ENCODE measurements around the gene ZHX3.

Gene ZHX3

DNA sequence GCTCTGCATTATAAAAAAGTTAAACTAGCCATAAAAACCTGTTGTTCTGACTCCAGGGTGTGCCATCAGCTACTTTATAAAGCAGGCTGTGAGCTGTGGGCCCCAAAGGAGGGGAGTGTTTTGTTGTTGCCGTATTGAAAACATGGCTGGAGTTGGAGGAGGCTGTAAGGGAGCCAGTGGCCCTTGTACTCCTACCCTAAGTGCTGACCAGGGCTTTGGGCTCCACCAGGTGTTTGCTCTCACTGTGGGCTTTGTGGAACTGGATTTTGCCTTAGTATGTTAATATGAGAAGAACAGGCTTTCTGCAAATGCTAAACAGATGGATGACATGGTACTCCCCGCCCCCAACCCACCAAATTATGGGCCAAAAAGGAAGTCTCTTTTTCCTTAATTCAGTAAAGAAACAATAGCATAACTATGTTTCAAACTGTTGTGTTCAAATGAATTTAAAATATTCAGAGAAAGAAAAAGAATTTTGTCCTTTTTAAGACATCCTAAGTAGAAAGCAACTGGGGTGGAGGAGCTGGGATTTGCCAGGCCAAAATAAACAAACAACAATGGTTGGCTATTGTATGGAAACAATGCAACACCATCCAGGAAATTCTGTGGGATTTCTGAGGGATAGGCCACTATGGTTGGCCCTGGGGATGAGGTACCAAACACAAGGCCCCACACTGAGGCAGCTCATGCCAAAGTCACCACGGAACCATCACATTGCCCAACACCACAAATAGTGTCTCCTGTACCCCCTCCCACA, 116.9 kb downstream of the ZHX3 start:
- DNase-seq = no peak
- Histone ChIP-seq H4K8ac (ENCODE audit: low read depth, low read length) (no peak overlapping the region), H2BK15ac (replicated peaks; ENCODE audit: low read depth) (no peak overlapping the region), H3K4ac (ENCODE audit: low read depth, low read length) (no peak overlapping the region), H3K27me3 (ENCODE audit: insufficient read depth, low read length, poor library complexity) (no peaks in the 10 kb centered on the region), H2BK120ac (ENCODE audit: low read depth, low read length) (no peak overlapping the region), H3K9ac (ENCODE audit: low read length) (no peak overlapping the region), H4K5ac (ENCODE audit: low read length) (no peak overlapping the region), H3K18ac (ENCODE audit: low read length) (no peak overlapping the region), H3K79me1 (ENCODE audit: low read length) (no peaks in the 10 kb centered on the region), H3K4me1 (ENCODE audit: control insufficient read depth, low read depth, low read length) (no peaks in the 10 kb centered on the region), H3K27ac (ENCODE audit: low read depth, low read length) (no peak overlapping the region), H3K79me2 (ENCODE audit: control insufficient read depth, insufficient read depth, low read length) (no peaks in the 10 kb centered on the region), H3K36me3 (ENCODE audit: control insufficient read depth, insufficient read depth, low read length) (no peaks in the 10 kb centered on the region), H2BK5ac (ENCODE audit: low read length) (no peak overlapping the region), H3K4me3 (ENCODE audit: low read length) (no peak overlapping the region), H3K23ac (ENCODE audit: low read length) (no peak overlapping the region), H3K56ac (ENCODE audit: low read length) (no peak overlapping the region), H3K4me2 (ENCODE audit: low read length) (no peak overlapping the region), H2AK5ac (ENCODE audit: low read length) (no peak overlapping the region)
- no CpG with 5 or more reads among the region's 3 CpGs for WGBS (ENCODE audit: extremely low coverage, insufficient coverage, low lambda C conversion rate)

DNA sequence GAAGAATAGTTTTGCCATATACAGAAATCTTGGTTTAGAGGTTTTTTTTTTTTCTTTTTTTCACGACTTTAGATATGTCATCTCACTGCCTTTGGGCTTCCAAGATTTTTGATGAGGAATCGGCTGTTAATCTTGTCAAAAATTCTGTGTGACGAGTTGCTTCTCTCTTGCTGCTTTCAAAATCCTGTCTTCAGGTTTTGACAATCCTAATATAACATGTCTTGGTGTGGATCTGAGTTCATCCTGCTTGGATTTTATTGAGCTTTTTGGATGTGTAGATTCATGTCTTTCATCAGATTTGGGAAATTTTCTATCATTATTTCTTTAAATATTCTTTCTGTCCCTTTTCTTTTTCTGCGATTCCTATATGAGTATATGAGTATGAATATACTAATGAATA, 119.1 kb downstream of the ZHX3 start:
- DNase-seq = no peak
- Histone ChIP-seq H3K4me1 (ENCODE audit: control insufficient read depth, low read depth, low read length) (no peaks in the 10 kb centered on the region), H3K56ac (ENCODE audit: low read length) (no peak overlapping the region), H2BK15ac (replicated peaks; ENCODE audit: low read depth) (no peak overlapping the region), H2BK120ac (ENCODE audit: low read depth, low read length) (no peak overlapping the region), H3K79me1 (ENCODE audit: low read length) (no peaks in the 10 kb centered on the region), H3K23ac (ENCODE audit: low read length) (no peak overlapping the region), H3K36me3 (ENCODE audit: control insufficient read depth, insufficient read depth, low read length) (no peaks in the 10 kb centered on the region), H3K27me3 (ENCODE audit: insufficient read depth, low read length, poor library complexity) (no peaks in the 10 kb centered on the region), H3K79me2 (ENCODE audit: control insufficient read depth, insufficient read depth, low read length) (no peaks in the 10 kb centered on the region), H3K4ac (ENCODE audit: low read depth, low read length) (no peak overlapping the region), H2AK5ac (ENCODE audit: low read length) (no peak overlapping the region), H3K18ac (ENCODE audit: low read length) (no peak overlapping the region), H3K4me3 (ENCODE audit: low read length) (no peak overlapping the region), H3K27ac (ENCODE audit: low read depth, low read length) (no peak overlapping the region), H3K4me2 (ENCODE audit: low read length) (no peak overlapping the region), H2BK5ac (ENCODE audit: low read length) (no peak overlapping the region), H4K8ac (ENCODE audit: low read depth, low read length) (no peak overlapping the region), H4K5ac (ENCODE audit: low read length) (no peak overlapping the region), H3K9ac (ENCODE audit: low read length) (no peak overlapping the region)
- no CpG with 5 or more reads among the region's 4 CpGs for WGBS (ENCODE audit: extremely low coverage, insufficient coverage, low lambda C conversion rate)

GRCh38 chr20:41196653-41197225, 120.8 kb downstream of the ZHX3 start:
- Histone ChIP-seq H3K79me1 (ENCODE audit: low read length) (no peaks in the 10 kb centered on the region), H3K4me1 (ENCODE audit: control insufficient read depth, low read depth, low read length) (no peaks in the 10 kb centered on the region)
- no CpG with 5 or more reads among the region's 1 CpG for WGBS (ENCODE audit: extremely low coverage, insufficient coverage, low lambda C conversion rate)

GRCh38 chr20:41192575-41192974, 125.0 kb downstream of the ZHX3 start:
- Histone ChIP-seq H3K79me1 (ENCODE audit: low read length) (no peaks in the 10 kb centered on the region), H3K4me1 (ENCODE audit: control insufficient read depth, low read depth, low read length) (no peaks in the 10 kb centered on the region), H3K27ac (ENCODE audit: low read depth, low read length) (no peak overlapping the region), H3K56ac (ENCODE audit: low read length) (no peak overlapping the region), H2BK15ac (replicated peaks; ENCODE audit: low read depth) (no peak overlapping the region), H3K23ac (ENCODE audit: low read length) (no peak overlapping the region), H2BK5ac (ENCODE audit: low read length) (no peak overlapping the region), H3K79me2 (ENCODE audit: control insufficient read depth, insufficient read depth, low read length) (no peaks in the 10 kb centered on the region), H2BK120ac (ENCODE audit: low read depth, low read length) (no peak overlapping the region), H3K4me3 (ENCODE audit: low read length) (no peak overlapping the region), H3K27me3 (ENCODE audit: insufficient read depth, low read length, poor library complexity) (no peaks in the 10 kb centered on the region), H3K4me2 (ENCODE audit: low read length) (no peak overlapping the region), H3K18ac (ENCODE audit: low read length) (no peak overlapping the region), H3K36me3 (ENCODE audit: control insufficient read depth, insufficient read depth, low read length) (no peaks in the 10 kb centered on the region), H3K9ac (ENCODE audit: low read length) (no peak overlapping the region), H2AK5ac (ENCODE audit: low read length) (no peak overlapping the region), H3K4ac (ENCODE audit: low read depth, low read length) (no peak overlapping the region), H4K5ac (ENCODE audit: low read length) (no peak overlapping the region), H4K8ac (ENCODE audit: low read depth, low read length) (no peak overlapping the region)
- DNase-seq = no peak
- WGBS (ENCODE audit: extremely low coverage, insufficient coverage, low lambda C conversion rate) = no CpG with 5 or more reads among the region's 3 CpGs

More at GRCh38 chr20:41196653-41197225, 120.8 kb downstream of the ZHX3 start:
- Histone ChIP-seq H2BK5ac (ENCODE audit: low read length) (no peak overlapping the region), H3K79me2 (ENCODE audit: control insufficient read depth, insufficient read depth, low read length) (no peaks in the 10 kb centered on the region), H3K23ac (ENCODE audit: low read length) (no peak overlapping the region), H3K4me2 (ENCODE audit: low read length) (no peak overlapping the region), H3K56ac (ENCODE audit: low read length) (no peak overlapping the region), H4K8ac (ENCODE audit: low read depth, low read length) (no peak overlapping the region), H3K9ac (ENCODE audit: low read length) (no peak overlapping the region), H3K27me3 (ENCODE audit: insufficient read depth, low read length, poor library complexity) (no peaks in the 10 kb centered on the region), H3K36me3 (ENCODE audit: control insufficient read depth, insufficient read depth, low read length) (no peaks in the 10 kb centered on the region), H3K27ac (ENCODE audit: low read depth, low read length) (no peak overlapping the region), H3K4me3 (ENCODE audit: low read length) (no peak overlapping the region), H3K18ac (ENCODE audit: low read length) (no peak overlapping the region), H2BK15ac (replicated peaks; ENCODE audit: low read depth) (no peak overlapping the region), H2BK120ac (ENCODE audit: low read depth, low read length) (no peak overlapping the region), H4K5ac (ENCODE audit: low read length) (no peak overlapping the region), H2AK5ac (ENCODE audit: low read length) (no peak overlapping the region), H3K4ac (ENCODE audit: low read depth, low read length) (no peak overlapping the region)
- no peak for DNase-seq

DNA sequence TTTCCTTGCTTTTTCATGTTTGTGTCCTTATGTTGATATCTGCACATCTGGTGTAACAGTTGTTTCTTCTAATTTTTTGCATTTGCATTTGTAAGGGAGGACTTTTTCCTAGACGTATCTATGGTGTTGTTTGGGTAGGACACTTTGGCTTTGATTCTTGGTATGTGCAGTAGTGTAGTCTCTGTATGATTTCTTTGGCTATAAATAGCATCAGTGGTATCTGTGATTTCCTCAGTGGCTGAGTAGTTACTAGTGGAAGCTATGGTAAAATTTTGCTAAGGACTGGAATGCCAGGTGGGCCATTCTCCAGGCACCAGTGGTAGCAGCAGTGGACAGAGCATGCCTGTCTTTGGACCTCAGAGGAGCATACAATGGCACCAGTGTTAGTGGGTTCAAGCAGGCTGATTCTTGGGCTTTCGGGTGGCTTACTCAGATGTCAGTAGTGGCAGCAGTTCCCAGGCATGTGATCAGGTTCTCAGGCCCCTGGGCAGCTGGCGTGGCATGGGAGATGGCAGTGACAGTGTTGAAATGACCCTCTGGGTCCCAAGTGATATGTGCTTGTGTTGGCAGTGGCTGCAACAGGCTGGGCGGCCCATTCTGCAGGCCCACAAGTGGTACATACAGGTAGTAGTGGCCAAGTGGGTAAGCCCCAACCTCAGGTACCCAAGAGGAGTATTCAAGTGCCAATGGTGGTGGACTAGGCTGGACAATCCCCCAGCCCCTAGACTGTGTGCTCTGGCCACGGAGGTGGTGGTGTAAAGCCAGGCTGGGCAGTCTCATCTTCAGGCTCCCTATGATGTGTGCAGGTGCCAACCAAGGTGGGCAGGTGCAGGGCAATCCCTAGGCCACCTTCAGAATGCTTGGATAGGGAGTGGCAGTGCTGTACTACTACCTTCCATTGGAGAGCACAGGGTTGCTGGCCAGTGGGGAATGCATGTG, 125.7 kb downstream of the ZHX3 start:
- Histone ChIP-seq H2BK120ac (ENCODE audit: low read depth, low read length) (no peak overlapping the region), H4K8ac (ENCODE audit: low read depth, low read length) (no peak overlapping the region)
- WGBS (ENCODE audit: extremely low coverage, insufficient coverage, low lambda C conversion rate) = no CpG with 5 or more reads among the region's 5 CpGs

More for the DNA sequence above, 125.7 kb downstream of the ZHX3 start:
- H3K56ac ChIP-seq (ENCODE audit: low read length) = no peak overlapping the region
- H3K79me2 ChIP-seq (ENCODE audit: control insufficient read depth, insufficient read depth, low read length) = no peaks in the 10 kb centered on the region
- no peak overlapping the region for H3K18ac ChIP-seq (ENCODE audit: low read length)
- H3K4ac ChIP-seq (ENCODE audit: low read depth, low read length) = no peak overlapping the region
- H3K27ac ChIP-seq (ENCODE audit: low read depth, low read length) = no peak overlapping the region
- no peak overlapping the region for H3K4me2 ChIP-seq (ENCODE audit: low read length)
- no peak overlapping the region for H3K4me3 ChIP-seq (ENCODE audit: low read length)
- no peak overlapping the region for H4K5ac ChIP-seq (ENCODE audit: low read length)
- H3K27me3 ChIP-seq (ENCODE audit: insufficient read depth, low read length, poor library complexity) = no peaks in the 10 kb centered on the region
- no peak overlapping the region for H3K9ac ChIP-seq (ENCODE audit: low read length)
- H3K79me1 ChIP-seq (ENCODE audit: low read length) = no peaks in the 10 kb centered on the region
- H2BK15ac ChIP-seq (replicated peaks; ENCODE audit: low read depth) = no peak overlapping the region
- H2BK5ac ChIP-seq (ENCODE audit: low read length) = no peak overlapping the region
- H3K4me1 ChIP-seq (ENCODE audit: control insufficient read depth, low read depth, low read length) = no peaks in the 10 kb centered on the region
- no peaks in the 10 kb centered on the region for H3K36me3 ChIP-seq (ENCODE audit: control insufficient read depth, insufficient read depth, low read length)
- H2AK5ac ChIP-seq (ENCODE audit: low read length) = no peak overlapping the region
- no peak for DNase-seq
- H3K23ac ChIP-seq (ENCODE audit: low read length) = no peak overlapping the region
